ENCODE data around the gene CMSS1.
A peak's percentile ranks its signal among the peaks of the same experiment; 100 is the strongest.

The CMSS1 gene

DNA sequence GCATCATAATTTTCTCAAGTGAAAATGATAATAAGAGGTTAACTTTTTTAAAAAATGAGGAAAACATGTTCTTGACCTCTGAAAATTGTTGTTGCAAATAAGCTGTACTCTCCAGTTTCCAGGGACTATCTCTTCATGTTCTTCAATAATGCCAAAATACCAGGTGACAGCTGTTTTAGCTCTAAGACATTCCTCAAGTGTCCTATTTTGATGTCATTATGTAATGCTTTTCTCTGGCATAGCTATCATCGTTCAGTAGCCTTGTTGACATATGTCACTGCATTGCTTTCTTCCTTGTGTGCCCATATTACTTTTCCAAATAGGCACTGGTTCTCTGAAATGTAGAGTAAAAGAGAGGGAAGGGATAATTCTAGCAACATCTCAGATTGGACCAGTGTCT is 302.4 kb downstream of the CMSS1 start:
- DNase-seq = no peak

DNA sequence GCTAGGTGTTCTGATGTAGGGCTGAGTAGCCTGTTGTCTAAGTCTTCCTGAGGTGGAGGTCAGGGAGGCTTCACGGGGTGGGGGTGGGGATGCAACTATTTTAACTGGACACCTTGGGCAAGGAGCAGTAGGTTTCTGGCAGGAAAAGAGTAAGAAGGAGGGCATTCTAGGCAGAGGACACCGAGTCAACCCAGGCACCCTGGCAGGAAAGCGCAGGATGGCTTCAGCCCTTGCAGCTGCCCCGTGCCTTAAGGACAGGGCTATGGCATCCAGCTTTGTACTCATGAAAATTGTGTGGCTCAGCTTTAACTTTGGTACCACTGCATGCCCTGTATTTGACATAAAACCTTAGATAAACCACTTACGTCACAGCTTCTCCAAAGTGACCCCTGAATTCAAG is 303.0 kb downstream of the CMSS1 start:
- DNase-seq = no peak

DNA sequence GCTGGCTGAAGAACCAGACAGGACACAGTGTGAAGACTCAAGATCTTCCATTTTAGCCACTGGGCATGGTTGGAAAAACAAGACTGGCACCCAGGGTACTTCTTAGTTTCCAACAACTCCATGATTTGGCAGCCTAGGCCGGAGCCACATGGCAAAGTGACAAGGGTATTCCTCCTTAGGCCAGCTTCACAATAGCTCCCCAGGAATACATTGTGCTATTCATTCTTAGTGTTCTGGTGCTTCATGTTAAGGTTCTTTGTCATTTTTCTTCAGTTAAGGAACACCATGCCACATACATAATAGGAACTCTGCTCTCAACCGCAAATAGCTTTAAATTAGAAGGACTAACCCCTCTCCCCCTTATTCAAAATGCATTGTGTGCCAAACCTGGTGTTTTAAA is 304.7 kb downstream of the CMSS1 start:
- no peak for DNase-seq

- no peak for DNase-seq
Measured at GRCh38 chr3:100123112-100123511, 305.4 kb downstream of the CMSS1 start.

- DNase-seq = no peak
Measured at GRCh38 chr3:100124201-100124761, 306.6 kb downstream of the CMSS1 start.

DNA sequence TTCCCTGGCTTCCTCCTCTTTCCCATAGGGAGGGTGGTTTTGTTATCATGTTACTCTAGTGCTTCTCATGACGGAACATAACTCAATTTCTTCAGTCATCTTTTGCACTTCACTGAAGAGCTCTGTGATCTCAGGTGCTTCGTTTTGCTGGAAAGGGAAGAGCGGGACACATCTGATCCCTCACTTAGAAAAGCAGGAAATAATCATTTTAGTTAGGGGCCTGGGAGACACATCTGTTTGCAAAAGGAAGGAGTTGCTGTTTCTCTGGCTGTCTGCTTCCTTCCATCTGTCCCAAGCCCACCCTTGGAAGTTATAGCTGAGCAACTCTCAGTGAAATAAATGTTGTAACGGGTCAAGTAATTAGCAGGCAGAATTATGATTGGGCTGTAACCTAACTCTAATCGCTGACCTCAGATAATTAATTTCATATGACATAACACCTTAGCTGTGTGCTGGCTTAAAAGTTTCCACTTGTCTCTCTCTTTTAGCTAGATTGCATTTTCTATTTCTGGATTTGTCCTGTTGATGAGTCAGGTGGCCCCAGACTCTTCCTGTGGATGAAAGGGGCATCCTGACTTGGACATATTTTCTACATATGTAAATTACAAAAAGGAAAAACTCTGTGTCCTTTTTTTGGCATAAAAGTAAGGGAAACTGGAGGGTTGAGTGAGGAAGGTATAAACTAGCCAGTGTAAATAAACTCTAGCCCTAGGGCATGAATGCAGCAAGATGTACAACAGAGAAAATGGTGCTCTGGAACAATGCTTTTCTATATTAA is 307.7 kb downstream of the CMSS1 start:
- DNase-seq = no peak

- DNase-seq = no peak
Measured at GRCh38 chr3:100127792-100128191, 310.1 kb downstream of the CMSS1 start.

GRCh38 chr3:100128565-100128964 is 310.9 kb downstream of the CMSS1 start:
- DNase-seq = peak; percentile 14

DNA sequence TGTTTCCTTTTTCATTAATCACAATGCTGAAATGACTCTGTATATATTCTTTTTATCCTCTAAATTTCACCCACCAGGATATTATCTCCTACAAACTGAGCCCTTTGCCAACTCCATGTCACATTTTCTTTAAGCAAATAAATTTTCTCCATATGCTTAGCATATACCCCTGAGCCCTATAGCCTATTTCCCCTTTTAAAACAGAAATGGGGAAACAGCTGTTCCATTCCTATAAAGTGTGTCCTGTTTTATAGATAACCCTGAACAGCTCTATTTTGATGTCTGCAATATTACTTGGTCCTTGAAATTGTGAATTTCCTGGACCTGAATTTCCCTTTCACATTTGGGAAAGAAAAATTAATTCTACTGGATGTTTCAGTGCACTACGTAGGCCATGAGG is 312.3 kb downstream of the CMSS1 start:
- DNase-seq = no peak

GRCh38 chr3:100131241-100131640 is 313.6 kb downstream of the CMSS1 start:
- DNase-seq = no peak

DNA sequence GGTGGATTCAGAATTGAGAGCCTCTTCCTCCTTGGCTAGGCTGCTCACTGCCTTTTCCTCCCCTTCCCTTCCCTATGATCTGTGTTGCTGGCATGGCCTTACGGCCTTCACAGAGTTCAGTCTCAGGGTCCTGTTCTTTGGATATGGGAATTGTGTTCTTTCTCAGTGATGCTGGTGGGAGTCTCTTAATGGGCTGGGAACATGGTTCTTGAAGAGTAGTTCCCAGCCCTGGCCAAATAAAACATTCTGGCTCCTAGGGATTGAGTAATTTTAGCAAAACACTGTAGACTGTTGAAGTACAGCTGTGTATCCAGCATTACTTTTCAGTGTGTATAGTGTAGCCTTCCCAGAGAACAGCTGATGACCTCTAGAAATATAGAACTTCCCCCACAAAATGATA is 319.3 kb downstream of the CMSS1 start:
- no peak for DNase-seq

DNA sequence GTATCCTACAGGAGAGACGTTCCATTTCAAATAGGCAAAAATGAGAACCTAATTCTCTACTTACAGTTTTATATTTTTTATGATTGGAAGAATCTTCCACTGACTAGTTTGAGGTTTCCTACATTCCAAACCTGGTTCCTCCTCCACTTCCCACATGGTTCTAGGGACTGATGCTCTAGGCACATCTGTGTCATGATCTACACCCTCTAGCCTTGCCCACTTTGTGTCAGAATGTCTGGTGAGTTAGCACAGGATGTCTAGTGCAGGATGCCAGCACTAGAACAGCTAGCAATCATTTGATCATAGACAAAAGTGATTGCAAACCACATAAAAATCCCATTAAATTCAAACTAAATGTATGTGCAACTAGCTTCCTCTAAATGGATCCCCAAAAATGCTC is 323.3 kb downstream of the CMSS1 start:
- DNase-seq = no peak

DNA sequence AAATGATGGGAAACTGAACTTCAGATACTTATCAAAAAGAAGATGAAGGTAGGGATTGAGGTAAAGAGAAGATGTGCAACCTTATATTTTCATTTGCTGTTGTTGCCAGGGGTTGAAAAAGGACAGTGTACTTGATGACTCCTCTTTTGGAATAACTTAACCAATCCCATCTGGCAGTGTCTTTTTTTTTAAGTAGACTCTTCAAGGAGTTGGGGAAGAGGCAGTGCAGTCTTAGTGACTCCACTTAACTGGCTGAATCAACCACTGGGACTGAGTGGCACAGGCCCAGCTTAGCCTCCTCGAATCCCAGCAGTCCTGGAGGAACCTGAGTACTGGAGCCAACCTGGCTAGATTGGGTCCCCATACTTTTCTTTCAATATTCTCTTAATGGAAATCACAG is 323.9 kb downstream of the CMSS1 start:
- DNase-seq = no peak

DNA sequence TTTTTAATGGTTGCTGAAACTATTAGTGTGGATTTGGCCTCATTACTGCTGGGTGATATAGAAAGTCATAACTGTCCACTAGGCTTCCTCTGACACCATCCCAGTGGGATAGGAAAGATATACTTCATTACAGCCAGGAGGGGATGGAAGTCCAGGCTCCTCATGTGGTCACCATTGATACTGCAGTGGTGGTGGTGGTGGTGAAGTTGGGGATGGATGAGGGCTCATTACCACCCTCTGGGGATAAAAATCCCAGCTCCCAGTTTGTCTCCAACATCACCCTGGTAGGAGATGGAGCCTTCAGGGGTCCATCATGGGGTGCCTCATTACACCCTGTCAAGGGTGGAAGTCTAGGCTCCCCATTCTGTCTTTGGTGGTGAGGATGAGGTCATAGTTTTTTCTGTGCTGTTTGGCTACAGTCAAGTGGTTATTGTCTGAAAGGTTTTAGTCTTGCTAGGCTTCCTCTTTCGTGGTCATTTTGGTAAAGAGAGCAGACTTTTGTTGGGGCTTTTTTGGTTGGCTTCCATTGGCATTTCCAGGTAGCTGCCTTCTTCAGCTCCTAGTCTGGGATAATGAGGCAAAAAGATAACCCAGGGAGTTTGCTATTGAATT is 326.7 kb downstream of the CMSS1 start:
- peak; percentile 10 for DNase-seq

DNA sequence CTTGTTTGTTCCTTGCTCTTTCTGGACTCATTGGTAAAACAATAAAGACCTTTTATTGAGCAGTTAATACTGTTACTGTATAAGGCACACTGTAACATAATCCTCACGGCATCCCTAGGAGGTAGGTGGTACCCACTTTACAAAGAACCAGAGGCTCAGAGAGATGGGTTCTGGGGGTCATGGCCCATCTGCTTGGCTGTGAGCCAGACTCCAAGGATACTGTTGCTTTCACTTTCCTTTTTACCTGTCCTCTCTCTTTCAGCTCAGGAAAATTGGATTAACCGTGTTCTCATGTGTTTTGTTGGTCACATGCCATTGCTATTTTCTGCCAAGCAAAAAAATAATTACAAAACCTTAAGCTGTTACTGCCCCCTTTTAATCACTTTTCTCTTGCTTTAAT is 331.5 kb downstream of the CMSS1 start:
- DNase-seq = no peak

GRCh38 chr3:100149713-100150415 is 332.2 kb downstream of the CMSS1 start:
- no peak for DNase-seq

DNA sequence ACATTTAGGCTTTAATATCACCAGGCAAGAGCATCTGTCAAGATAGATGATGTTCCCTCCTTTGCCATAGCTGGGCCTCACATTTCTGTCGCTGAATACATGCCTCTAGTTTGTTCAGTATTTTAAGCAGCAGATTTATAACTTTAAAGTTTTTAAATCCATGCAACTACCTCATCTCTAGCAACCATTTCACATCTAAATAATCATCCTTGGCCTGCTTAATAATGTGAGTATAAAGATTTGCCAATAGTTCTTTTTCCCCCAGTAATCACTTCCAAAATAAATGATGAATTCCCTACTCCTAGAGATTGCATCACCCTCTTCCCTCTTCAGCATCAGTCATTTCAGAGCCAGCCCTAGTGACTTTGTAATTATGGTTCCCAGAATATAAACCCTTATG is 332.8 kb downstream of the CMSS1 start:
- DNase-seq = no peak

DNA sequence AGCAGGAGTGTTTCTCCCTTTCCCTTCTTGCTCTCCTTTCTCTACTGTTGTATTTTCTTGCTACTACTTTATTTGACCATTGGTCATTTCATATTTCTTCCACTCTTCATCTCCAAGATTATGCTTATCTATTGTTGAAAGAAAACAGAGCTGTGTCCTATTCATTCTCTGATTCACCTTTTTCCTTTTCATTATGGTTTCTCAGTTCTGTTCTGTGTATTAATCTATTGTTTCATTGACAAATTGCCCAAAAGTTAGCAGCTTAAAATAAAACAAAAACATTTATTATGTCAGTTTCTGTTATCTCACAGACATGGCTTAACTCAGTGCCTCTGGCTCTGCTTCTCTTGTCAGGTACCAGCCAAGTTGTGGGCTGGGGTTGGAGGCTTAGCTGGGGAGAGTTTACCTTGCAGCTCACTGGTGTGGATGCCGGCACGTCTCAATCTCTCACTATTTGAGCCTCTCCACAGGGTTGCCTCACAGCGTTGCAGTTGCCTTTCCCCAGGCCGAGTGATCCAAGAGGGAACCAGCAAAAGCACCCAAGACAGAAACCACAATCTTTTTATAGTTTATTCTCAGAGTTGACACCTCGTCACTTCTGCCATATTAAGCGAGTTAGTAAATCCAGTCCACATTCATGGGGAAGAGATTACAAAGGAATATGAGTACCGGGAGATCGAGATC is 333.5 kb downstream of the CMSS1 start:
- no peak for DNase-seq

DNA sequence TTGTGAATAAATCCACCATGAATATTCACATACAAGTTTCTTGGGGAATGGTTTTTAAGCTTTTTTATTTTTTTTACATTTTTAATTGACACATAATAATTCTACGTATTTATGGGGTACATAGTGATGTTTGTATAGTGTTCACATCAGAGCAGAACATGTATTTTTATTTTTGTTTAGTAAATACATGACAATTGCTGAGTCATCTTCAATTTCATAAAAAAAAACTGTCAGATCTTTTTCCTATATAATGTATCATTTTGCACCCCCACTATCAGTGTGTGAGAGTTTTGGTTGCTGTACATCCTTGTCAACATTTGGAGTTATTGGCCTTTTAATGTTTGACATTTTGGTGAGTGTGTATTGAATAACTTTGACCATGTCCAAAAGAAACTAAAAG is 336.5 kb downstream of the CMSS1 start:
- no peak for DNase-seq

DNA sequence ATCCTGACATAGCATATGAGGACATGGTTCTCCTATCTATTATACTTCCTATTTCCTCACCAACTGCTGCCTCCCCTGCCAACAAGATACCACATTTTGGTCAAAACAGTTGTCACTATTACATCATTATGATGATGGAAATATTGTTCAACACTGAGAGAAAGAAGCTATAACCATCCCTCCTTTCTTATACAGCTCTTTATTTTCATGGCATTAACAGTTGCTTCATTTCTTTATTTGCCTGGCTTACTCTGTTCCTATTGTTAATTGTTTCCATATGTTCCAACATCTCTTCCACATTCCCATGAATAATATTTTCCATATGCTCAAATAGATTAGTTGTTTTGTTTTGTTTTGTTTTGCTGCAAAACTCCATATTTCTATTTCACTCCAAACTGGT is 337.5 kb downstream of the CMSS1 start:
- DNase-seq = no peak

DNA sequence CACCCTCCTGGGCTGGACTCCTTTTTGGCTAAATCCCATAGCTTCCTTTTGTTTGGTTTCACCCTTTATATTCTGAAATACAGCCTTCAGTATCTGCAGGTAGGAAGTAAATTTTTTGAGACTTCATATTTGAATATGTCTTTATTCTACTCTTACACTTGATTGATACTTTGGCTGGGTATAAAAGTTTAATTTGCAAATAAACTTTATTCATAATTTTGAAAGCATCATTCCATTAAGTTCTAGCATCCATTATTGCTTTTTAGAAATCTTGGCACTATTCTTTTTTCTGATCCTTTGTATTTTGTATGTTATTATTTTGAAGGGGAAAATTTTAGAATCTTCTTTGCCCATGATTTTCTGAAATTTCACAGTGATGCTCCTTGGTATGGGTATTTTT is 337.9 kb downstream of the CMSS1 start:
- DNase-seq = no peak

DNA sequence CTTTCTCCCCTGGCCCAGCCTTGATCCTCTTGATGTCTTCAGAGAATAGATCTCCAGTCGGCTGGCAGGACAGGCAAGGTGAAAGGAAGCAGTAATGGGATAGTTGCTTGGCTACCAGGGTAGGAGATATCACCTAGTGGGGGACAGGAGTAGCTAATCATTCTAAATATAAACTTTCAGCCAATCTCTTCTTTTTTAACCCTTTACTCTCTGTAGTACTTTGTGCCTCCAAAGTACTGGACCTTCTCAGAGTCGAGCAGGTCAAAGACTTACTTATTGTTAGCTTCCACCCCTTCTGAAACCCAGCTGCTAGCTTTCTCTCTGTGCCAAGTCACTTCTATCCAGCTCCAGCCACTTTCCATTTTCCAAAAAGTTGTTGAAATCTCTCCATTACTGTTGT is 340.0 kb downstream of the CMSS1 start:
- no peak for DNase-seq

DNA sequence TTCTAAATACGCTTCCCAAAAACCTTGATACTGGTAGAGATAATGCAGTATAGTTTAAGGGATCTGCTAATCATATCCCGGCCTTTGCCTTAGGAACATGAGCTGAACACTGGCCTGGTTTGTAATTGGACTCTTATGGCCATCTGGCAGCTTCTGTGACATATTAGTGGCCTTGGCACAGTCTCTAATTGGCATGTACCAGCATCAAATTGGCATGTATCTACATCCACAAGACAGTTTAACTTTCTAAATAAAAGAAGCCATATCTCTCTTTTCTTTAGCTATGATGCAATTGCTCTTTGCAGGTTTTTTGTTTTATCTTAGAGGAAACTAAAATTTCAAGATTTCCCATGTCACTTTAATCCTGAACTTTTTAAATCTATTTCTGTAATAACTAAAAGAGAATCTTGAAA is 341.3 kb downstream of the CMSS1 start:
- no peak for DNase-seq

All from activated CD4-positive, alpha-beta T cell treated with anti-CD3 and anti-CD28 coated beads, Interleukin-2, Interleukin-6, amounts not matched to agents 100 ng/mL and 50 ng/mL, durations not matched to agents 16 hours and 8 hours (primary cell).